GM12878 (cell line): ENCODE results near the gene CSNK2A1. TPM values are rescaled to one million over a fixed set of nuclear protein-coding genes. Genes with fewer than 3 reads are reported as not detected.

Experiments
- ASH2L ChIP-seq: fragments of 300-600, 200-600 bp; sonication (generic); IDR thresholded peaks from 2 replicates; pipeline ENCODE4 v1.6.1; 2017; ENCODE audit warnings: low read depth, mild to moderate bottlenecking, borderline replicate concordance
- CREB1 ChIP-seq: IDR thresholded peaks from 2 replicates; pipeline ENCODE4 v1.6.1; 2012; ENCODE audit warnings: low read depth, mild to moderate bottlenecking, inconsistent platforms
- CREM ChIP-seq: IDR thresholded peaks from 2 replicates; pipeline ENCODE4 v1.6.1; 2014; ENCODE audit warnings: antibody characterized with exemption, low read depth
- EED ChIP-seq: sonication (generic); IDR thresholded peaks from 2 replicates; pipeline ENCODE4 v1.6.1; 2016; ENCODE audit warnings: antibody characterized with exemption, low read depth
- HCFC1 ChIP-seq: fragments of 150-350 bp; IDR thresholded peaks from 2 replicates; pipeline ENCODE4 v1.6.1; 2014; ENCODE audit warnings: low read length
- HDGF ChIP-seq: fragments of 450-650 bp; IDR thresholded peaks from 2 replicates; pipeline ENCODE4 v1.6.1; 2016; ENCODE audit warnings: antibody characterized with exemption
- IKZF1 ChIP-seq: fragments of 450-650 bp; conservative IDR thresholded peaks from 2 replicates; pipeline ENCODE4 v1.6.1; 2017; ENCODE audit warnings: antibody characterized with exemption, mild to moderate bottlenecking
- IKZF2 ChIP-seq, 2 experiments: fragments of 450-650 bp; IDR thresholded peaks; 2 replicates each; pipeline ENCODE4 v1.6.1; 2017; ENCODE audit warnings: mild to moderate bottlenecking in 2 of 2, moderate library complexity in 2 of 2
- LARP7 ChIP-seq: fragments of 450-650 bp; IDR thresholded peaks from 2 replicates; pipeline ENCODE4 v1.6.1; 2017; ENCODE audit warnings: mild to moderate bottlenecking
- NBN ChIP-seq: fragments of 450-650 bp; IDR thresholded peaks from 2 replicates; pipeline ENCODE4 v1.6.1; 2016
- NFXL1 ChIP-seq: fragments of 450-650 bp; IDR thresholded peaks from 2 replicates; pipeline ENCODE4 v1.6.1; 2017; ENCODE audit warnings: antibody characterized with exemption, mild to moderate bottlenecking, borderline replicate concordance
- NFYB ChIP-seq: IDR thresholded peaks from 2 replicates; pipeline ENCODE4 v1.6.1; 2011; ENCODE audit warnings: low read depth, mild to moderate bottlenecking, low read length, improper control_type of control experiment, moderate library complexity; ENCODE audit not compliant: insufficient read depth
- RAD51 ChIP-seq: fragments of 450-650 bp; IDR thresholded peaks from 2 replicates; pipeline ENCODE4 v1.6.1; 2016; ENCODE audit warnings: moderate library complexity, mild to moderate bottlenecking, inconsistent platforms
- RB1 ChIP-seq: fragments of 450-650 bp; formaldehyde crosslinking; IDR thresholded peaks from 2 replicates; pipeline ENCODE4 v1.6.1; 2017; ENCODE audit warnings: mild to moderate bottlenecking, borderline replicate concordance
- RBBP5 ChIP-seq: fragments of 200-600 bp; sonication (generic); conservative IDR thresholded peaks from 2 replicates; pipeline ENCODE4 v1.6.1; 2016
- SMAD5 ChIP-seq: IDR thresholded peaks from 2 replicates; pipeline ENCODE4 v1.6.1; 2016; ENCODE audit warnings: antibody characterized with exemption, low read depth
- SMC3 ChIP-seq: IDR thresholded peaks from 2 replicates; pipeline ENCODE4 v1.6.1; 2011; ENCODE audit warnings: low read length, improper control_type of control experiment, borderline replicate concordance
- SPI1 ChIP-seq: IDR thresholded peaks from 2 replicates; pipeline ENCODE4 v1.6.1; 2011; ENCODE audit warnings: low read depth, mild to moderate bottlenecking, low read length, moderate library complexity, borderline replicate concordance; ENCODE audit not compliant: insufficient read depth
- WRNIP1 ChIP-seq: IDR thresholded peaks from 2 replicates; pipeline ENCODE4 v1.6.1; 2011; ENCODE audit warnings: low read depth, low read length, improper control_type of control experiment, borderline replicate concordance
- ZNF207 ChIP-seq: fragments of 450-650 bp; IDR thresholded peaks from 2 replicates; pipeline ENCODE4 v1.6.1; 2014; ENCODE audit warnings: antibody characterized with exemption, mild to moderate bottlenecking, borderline replicate concordance
- polyA plus RNA-seq, 11 experiments: library from polyadenylated mRNA; depleted of rRNA in 4 of 11; unstranded in 6 of 11; stranded (reverse) in 5 of 11; fragments of >200 nt; fragmentation: Nextera tagmentation in 4 of 11; fragmentation: Illumina TruSeq in 1 of 11; extraction: Ambion mirVana in 4 of 11; extraction: Trizol in 1 of 11; gene quantifications; 1 replicate in 1 of 11; 2 replicates in 10 of 11; pipeline versions ENCODE4 v1.2.1 to v1.2.3, GENCODE V29; 2011 to 2016; ENCODE audit warnings: inconsistent platforms in 2 of 11, missing spikeins in 2 of 11, low read depth in 1 of 11
- total RNA-seq, 4 experiments: library from RNA; depleted of rRNA in 3 of 4; stranded (reverse); fragments of >200 nt in 3 of 4; fragmentation: Illumina TruSeq in 1 of 4; extraction: Trizol in 1 of 4; gene quantifications; 2 replicates each; pipeline versions ENCODE4 v1.2.1 to v1.2.3, GENCODE V29; 2013 to 2021
- TF ChIP-seq, protein P1 (sequence below): fragments of 450-650 bp; IDR thresholded peaks from 2 replicates; pipeline ENCODE4 v1.6.1; 2016; ENCODE audit warnings: mild to moderate bottlenecking
- TF ChIP-seq, protein P2 (sequence below): fragments of 450-650 bp; IDR thresholded peaks from 2 replicates; pipeline ENCODE4 v1.6.1; 2017; ENCODE audit warnings: low read depth, mild to moderate bottlenecking, moderate library complexity
- TF ChIP-seq, protein P3 (sequence below): fragments of 450-650 bp; IDR thresholded peaks from 2 replicates; pipeline ENCODE4 v1.6.1; 2016; ENCODE audit warnings: mild to moderate bottlenecking
- TF ChIP-seq, protein P4 (sequence below): IDR thresholded peaks from 2 replicates; pipeline ENCODE4 v1.6.1; 2011; ENCODE audit warnings: low read depth, mild to moderate bottlenecking, low read length, moderate library complexity, borderline replicate concordance; ENCODE audit errors: extremely low read depth
- TF ChIP-seq, protein P5 (sequence below): fragments of 150-350 bp; IDR thresholded peaks from 2 replicates; pipeline ENCODE4 v1.6.1; 2014; ENCODE audit warnings: mild to moderate bottlenecking, low read depth, low read length

Gene CSNK2A1
- total and polyA plus RNA-seq, 10 of the 15 experiments (the other 5 are each of a cell fraction or from before 2014, with no cell fraction given), result 47.6 to 199 (median 95.0) TPM

DNA sequence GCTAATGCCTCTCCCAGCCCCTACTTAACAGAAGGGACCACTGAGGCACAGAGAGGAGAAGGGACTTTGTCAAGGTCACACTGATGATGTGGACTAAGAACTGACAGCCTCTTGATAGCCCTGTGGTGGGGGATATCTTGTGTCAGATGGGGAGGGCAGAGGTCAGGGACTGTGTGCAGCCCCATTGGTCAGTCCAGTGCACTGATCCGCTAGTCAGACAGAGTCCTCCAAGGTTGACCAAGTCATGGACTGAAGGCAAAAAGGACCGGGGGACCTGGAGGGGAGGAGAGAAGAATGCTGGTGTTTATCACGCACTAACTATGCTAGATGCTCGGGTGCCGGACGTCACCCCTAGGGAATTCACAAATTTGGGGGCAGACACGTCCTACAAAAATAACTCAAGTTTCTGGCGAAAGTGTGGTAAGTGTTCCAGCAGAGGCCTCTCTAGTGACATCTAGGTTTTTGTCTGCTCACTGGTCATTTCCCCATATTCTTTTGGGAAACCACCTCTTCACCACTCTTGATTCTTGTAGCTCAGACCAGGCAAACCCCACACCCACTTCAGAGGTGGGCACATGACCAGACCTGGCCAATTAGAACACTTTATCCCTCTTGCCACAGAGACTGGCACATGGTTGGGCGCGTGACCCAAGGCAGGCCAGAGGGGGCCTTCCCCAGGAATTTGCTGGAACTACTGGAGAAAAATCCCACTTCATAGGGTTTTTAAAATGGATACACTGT, 45.5 kb upstream of the CSNK2A1 start (continued):
- TF ChIP-seq, protein P1, sequence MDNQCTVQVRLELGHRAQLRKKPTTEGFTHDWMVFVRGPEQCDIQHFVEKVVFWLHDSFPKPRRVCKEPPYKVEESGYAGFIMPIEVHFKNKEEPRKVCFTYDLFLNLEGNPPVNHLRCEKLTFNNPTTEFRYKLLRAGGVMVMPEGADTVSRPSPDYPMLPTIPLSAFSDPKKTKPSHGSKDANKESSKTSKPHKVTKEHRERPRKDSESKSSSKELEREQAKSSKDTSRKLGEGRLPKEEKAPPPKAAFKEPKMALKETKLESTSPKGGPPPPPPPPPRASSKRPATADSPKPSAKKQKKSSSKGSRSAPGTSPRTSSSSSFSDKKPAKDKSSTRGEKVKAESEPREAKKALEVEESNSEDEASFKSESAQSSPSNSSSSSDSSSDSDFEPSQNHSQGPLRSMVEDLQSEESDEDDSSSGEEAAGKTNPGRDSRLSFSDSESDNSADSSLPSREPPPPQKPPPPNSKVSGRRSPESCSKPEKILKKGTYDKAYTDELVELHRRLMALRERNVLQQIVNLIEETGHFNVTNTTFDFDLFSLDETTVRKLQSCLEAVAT, result 0 out of 2 replicates have a peak, but pooled peaks have one; percentile 9
- TF ChIP-seq CREB1, result no peak
- TF ChIP-seq NFXL1, result no peak
- TF ChIP-seq, protein P2, sequence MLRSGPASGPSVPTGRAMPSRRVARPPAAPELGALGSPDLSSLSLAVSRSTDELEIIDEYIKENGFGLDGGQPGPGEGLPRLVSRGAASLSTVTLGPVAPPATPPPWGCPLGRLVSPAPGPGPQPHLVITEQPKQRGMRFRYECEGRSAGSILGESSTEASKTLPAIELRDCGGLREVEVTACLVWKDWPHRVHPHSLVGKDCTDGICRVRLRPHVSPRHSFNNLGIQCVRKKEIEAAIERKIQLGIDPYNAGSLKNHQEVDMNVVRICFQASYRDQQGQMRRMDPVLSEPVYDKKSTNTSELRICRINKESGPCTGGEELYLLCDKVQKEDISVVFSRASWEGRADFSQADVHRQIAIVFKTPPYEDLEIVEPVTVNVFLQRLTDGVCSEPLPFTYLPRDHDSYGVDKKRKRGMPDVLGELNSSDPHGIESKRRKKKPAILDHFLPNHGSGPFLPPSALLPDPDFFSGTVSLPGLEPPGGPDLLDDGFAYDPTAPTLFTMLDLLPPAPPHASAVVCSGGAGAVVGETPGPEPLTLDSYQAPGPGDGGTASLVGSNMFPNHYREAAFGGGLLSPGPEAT, result peak; percentile 44; the same call in 1 of the 2 replicates
- TF ChIP-seq SMC3, result peak; percentile 38; the same call in 1 of the 2 replicates
- peak; percentile 39; the same call in 1 of the 2 replicates for TF ChIP-seq CREM
- 0 out of 2 replicates have a peak, but pooled peaks have one; percentile 22 for TF ChIP-seq WRNIP1
- no peak for TF ChIP-seq SMAD5
- TF ChIP-seq, protein P3, sequence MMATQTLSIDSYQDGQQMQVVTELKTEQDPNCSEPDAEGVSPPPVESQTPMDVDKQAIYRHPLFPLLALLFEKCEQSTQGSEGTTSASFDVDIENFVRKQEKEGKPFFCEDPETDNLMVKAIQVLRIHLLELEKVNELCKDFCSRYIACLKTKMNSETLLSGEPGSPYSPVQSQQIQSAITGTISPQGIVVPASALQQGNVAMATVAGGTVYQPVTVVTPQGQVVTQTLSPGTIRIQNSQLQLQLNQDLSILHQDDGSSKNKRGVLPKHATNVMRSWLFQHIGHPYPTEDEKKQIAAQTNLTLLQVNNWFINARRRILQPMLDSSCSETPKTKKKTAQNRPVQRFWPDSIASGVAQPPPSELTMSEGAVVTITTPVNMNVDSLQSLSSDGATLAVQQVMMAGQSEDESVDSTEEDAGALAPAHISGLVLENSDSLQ, result peak; percentile 48; the same call in 1 of the 2 replicates
- TF ChIP-seq ZNF207, result no peak
- peak; percentile 43 for TF ChIP-seq SPI1
- TF ChIP-seq HCFC1, result no peak
- peak; percentile 59; the same call in 1 of the 2 replicates for TF ChIP-seq NFYB
- 0 out of 2 replicates have a peak, but pooled peaks have one; percentile 16 for TF ChIP-seq EED
- TF ChIP-seq, protein P4, sequence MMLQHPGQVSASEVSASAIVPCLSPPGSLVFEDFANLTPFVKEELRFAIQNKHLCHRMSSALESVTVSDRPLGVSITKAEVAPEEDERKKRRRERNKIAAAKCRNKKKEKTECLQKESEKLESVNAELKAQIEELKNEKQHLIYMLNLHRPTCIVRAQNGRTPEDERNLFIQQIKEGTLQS, result peak; percentile 76; the same call in 1 of the 2 replicates
- no peak for TF ChIP-seq RB1
- TF ChIP-seq RBBP5, result no peak
- no peak for TF ChIP-seq ASH2L
- TF ChIP-seq IKZF1, result peak; percentile 66
- TF ChIP-seq RAD51, result peak; percentile 98
- TF ChIP-seq HDGF, result no peak
- peak; percentile 44; the same call in 1 of the 2 replicates for TF ChIP-seq LARP7
- TF ChIP-seq NBN, result 0 out of 2 replicates have a peak, but pooled peaks have one; percentile 18
- TF ChIP-seq, protein P5, sequence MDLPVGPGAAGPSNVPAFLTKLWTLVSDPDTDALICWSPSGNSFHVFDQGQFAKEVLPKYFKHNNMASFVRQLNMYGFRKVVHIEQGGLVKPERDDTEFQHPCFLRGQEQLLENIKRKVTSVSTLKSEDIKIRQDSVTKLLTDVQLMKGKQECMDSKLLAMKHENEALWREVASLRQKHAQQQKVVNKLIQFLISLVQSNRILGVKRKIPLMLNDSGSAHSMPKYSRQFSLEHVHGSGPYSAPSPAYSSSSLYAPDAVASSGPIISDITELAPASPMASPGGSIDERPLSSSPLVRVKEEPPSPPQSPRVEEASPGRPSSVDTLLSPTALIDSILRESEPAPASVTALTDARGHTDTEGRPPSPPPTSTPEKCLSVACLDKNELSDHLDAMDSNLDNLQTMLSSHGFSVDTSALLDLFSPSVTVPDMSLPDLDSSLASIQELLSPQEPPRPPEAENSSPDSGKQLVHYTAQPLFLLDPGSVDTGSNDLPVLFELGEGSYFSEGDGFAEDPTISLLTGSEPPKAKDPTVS, result 0 out of 2 replicates have a peak, but pooled peaks have one; percentile 50
- peak in 1 of 2 experiments; percentile 43; a peak in 1 of 4 replicates for TF ChIP-seq IKZF2 (IDR thresholded peaks at IDR 0.05)
